ENCODE results near the gene GTF3C1.

- TF ChIP-seq CTCF (conservative IDR thresholded peaks at IDR 0.05; ENCODE audit: low read depth, low read length) (no peak), EZH2 (IDR thresholded peaks at IDR 0.05; ENCODE audit: low read length, unreplicated experiment) (no peak), EZH2phosphoT487 (IDR thresholded peaks at IDR 0.05; ENCODE audit: borderline replicate concordance, low read length) (no peak)
Observed at GRCh38 chr16:27434141-27435051, 115.3 kb downstream of the GTF3C1 start.
